Measurements from ENCODE around the gene BLM. TPM values are rescaled to one million over a fixed set of nuclear protein-coding genes. Genes with fewer than 3 reads are reported as not detected.

Gene BLM
- total RNA-seq, 2 donors from 2014 or later = 19.3 to 26.7 TPM

DNA sequence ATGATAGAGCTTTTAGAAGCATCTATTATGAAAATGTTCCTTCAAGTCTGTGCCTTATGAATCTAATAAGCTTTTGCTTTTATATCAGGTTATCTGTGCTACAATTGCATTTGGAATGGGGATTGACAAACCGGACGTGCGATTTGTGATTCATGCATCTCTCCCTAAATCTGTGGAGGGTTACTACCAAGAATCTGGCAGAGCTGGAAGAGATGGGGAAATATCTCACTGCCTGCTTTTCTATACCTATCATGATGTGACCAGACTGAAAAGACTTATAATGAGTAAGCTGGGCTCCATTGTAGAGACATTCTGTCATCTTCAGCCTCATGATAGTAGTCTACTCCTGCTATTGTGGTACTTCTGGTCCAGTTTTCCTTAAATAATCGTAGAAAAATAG lies 73.4 kb downstream of the BLM start:
- no peak for DNase-seq (ENCODE audit: low spot score)
- Histone ChIP-seq H3K4me3 (no peak overlapping the region), H3K27ac (no peak overlapping the region), H3K27me3 (no peaks in the 10 kb centered on the region), H3K9me3 (no peaks in the 10 kb centered on the region), H3K4me1 (no peaks in the 10 kb centered on the region), H3K36me3 (no peaks in the 10 kb centered on the region)
- TF ChIP-seq, protein P1, sequence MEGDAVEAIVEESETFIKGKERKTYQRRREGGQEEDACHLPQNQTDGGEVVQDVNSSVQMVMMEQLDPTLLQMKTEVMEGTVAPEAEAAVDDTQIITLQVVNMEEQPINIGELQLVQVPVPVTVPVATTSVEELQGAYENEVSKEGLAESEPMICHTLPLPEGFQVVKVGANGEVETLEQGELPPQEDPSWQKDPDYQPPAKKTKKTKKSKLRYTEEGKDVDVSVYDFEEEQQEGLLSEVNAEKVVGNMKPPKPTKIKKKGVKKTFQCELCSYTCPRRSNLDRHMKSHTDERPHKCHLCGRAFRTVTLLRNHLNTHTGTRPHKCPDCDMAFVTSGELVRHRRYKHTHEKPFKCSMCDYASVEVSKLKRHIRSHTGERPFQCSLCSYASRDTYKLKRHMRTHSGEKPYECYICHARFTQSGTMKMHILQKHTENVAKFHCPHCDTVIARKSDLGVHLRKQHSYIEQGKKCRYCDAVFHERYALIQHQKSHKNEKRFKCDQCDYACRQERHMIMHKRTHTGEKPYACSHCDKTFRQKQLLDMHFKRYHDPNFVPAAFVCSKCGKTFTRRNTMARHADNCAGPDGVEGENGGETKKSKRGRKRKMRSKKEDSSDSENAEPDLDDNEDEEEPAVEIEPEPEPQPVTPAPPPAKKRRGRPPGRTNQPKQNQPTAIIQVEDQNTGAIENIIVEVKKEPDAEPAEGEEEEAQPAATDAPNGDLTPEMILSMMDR (IDR thresholded peaks at IDR 0.05) = no peak

DNA sequence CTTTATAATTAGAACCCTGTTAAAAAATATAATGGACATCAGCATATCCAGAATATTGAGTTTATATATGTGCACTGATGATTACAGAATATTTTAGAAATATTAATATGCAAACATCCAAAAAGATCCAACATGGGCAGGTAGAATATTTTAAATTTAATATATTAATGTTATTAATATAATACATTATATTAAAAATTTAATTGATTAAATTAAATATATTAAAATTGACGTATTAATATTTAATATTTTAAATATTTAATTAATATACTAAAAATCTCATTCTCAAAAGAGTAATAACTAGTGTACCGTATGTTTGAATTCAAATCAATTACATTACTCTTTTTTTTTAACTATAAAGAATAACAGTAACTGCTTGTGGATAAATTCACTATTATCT lies 77.4 kb downstream of the BLM start:
- TF ChIP-seq, protein P1 (IDR thresholded peaks at IDR 0.05) = no peak
- H3K9me3 ChIP-seq = no peaks in the 10 kb centered on the region
- DNase-seq (ENCODE audit: low spot score) = no peak
- H3K4me3 ChIP-seq = no peak overlapping the region
- H3K4me1 ChIP-seq = no peaks in the 10 kb centered on the region
- no peaks in the 10 kb centered on the region for H3K27me3 ChIP-seq
- no peak overlapping the region for H3K27ac ChIP-seq
- no peaks in the 10 kb centered on the region for H3K36me3 ChIP-seq

DNA sequence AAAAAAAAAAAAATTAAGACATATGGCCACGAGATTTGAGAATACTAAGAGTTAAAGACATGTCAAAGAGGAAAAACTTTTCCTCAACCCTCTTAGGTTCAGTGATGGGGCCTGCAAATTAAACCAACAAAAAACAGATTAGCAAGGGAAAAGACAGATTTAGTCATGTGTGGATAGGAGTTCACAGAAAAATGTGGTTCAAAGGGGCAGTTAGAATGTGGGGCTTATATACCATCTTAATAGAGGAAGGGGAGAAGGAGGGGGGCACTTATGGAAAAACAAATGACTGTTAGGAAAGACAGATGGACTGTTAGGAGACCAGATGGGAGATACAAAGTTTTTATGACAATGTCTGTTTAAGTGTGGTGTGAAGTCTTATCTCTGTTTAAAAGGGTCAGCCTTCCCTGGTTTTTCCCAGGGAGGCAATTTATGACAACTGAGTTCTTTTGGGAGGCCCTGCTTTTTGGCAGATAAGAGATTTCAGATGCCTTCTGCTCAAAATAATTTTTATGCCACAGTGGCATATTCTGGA lies 82.6 kb downstream of the BLM start:
- H3K4me3 ChIP-seq = no peak overlapping the region
- H3K9me3 ChIP-seq = no peaks in the 10 kb centered on the region
- no peaks in the 10 kb centered on the region for H3K36me3 ChIP-seq
- no peak for DNase-seq (ENCODE audit: low spot score)
- no peaks in the 10 kb centered on the region for H3K4me1 ChIP-seq
- no peaks in the 10 kb centered on the region for H3K27me3 ChIP-seq
- TF ChIP-seq, protein P1 (IDR thresholded peaks at IDR 0.05) = no peak
- no peak overlapping the region for H3K27ac ChIP-seq

DNA sequence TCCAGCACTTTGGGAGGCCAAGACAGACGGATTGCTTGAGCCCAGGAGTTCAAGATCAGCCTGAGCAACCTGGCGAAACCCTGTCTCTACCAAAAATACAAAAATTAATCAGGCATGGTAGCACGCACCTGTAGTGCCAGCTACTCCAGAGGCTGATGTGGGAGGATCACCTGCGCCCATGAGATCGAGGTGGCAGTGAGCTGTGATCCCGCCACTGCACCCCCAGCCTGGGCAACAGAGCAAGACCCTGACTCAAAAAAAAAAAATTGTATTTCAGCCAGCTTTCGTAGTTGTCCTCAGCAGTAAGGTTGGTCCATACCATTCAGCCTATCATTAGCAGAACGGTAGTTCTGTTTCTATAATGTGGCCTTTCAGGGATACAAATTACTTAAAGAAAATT lies 84.7 kb downstream of the BLM start:
- Histone ChIP-seq H3K36me3 (no peaks in the 10 kb centered on the region), H3K27me3 (no peaks in the 10 kb centered on the region), H3K4me3 (no peak overlapping the region), H3K9me3 (no peaks in the 10 kb centered on the region), H3K4me1 (no peaks in the 10 kb centered on the region), H3K27ac (no peak overlapping the region)
- no peak for DNase-seq (ENCODE audit: low spot score)
- TF ChIP-seq, protein P1 (IDR thresholded peaks at IDR 0.05) = no peak

DNA sequence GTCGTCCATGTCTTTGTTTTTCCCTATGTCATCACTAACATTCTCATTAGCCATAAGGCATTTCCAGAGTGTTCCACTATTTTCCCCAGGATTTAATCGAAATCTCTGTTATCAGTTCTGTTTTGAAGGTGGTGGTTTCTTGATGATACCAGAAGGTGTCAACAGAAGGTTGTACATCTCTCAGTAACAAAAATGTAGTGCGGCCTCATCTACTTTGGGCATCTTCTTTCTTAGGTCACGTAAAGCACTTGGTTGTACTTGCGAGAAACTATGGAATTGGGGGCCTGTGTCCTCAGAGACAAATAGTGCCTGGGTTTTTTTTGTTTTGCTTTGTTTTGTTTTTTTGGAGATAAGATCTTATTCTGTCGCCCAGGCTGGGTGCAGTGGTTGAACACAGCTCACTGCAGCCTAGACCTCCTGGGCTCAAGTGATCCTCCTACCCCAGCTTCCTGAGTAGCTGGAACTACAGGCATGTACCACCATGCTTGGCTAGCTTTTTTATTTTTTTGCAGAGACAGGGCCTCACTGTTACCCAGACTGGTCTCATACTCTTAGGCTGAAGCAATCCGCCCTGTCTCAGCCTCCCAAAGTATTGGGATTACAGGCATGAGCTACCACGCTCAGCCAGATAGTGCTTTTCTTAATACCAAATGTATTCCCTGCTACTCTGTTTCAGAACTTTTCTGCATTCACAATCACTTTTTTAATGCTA lies 90.1 kb downstream of the BLM start:
- TF ChIP-seq, protein P1 (IDR thresholded peaks at IDR 0.05) = no peak
- Histone ChIP-seq H3K9me3 (no peaks in the 10 kb centered on the region), H3K36me3 (no peaks in the 10 kb centered on the region), H3K27ac (no peak overlapping the region), H3K4me1 (no peaks in the 10 kb centered on the region), H3K4me3 (no peak overlapping the region), H3K27me3 (no peaks in the 10 kb centered on the region)
- no peak for DNase-seq (ENCODE audit: low spot score)

DNA sequence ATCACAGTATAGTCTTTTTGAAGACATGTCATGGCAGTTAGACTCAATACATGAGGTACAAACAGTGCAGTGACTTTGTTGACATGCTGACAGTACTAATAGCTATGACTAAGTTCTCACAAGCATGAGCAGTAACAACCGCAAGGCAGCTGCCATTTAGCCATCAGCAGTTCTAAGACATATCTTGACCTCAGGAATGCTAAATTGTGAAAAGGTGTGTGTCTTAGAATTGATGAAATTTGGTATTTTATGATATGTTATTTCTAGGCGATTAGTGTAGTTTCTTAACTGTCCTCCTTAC lies 90.6 kb downstream of the BLM start:
- TF ChIP-seq, protein P1 (IDR thresholded peaks at IDR 0.05) = no peak
- H3K27me3 ChIP-seq = no peaks in the 10 kb centered on the region
- no peaks in the 10 kb centered on the region for H3K9me3 ChIP-seq
- H3K27ac ChIP-seq = no peak overlapping the region
- no peak overlapping the region for H3K4me3 ChIP-seq
- DNase-seq (ENCODE audit: low spot score) = no peak
- H3K36me3 ChIP-seq = no peaks in the 10 kb centered on the region
- H3K4me1 ChIP-seq = no peaks in the 10 kb centered on the region

Measured in right atrium auricular region (tissue), 2 donors.